ENCODE measurements around the gene RNF17. TPM values are rescaled to one million over a fixed set of nuclear protein-coding genes. Genes with fewer than 3 reads are reported as not detected.

The RNF17 gene
- total RNA-seq, 1 donor from 2014 or later, result not detected

DNA sequence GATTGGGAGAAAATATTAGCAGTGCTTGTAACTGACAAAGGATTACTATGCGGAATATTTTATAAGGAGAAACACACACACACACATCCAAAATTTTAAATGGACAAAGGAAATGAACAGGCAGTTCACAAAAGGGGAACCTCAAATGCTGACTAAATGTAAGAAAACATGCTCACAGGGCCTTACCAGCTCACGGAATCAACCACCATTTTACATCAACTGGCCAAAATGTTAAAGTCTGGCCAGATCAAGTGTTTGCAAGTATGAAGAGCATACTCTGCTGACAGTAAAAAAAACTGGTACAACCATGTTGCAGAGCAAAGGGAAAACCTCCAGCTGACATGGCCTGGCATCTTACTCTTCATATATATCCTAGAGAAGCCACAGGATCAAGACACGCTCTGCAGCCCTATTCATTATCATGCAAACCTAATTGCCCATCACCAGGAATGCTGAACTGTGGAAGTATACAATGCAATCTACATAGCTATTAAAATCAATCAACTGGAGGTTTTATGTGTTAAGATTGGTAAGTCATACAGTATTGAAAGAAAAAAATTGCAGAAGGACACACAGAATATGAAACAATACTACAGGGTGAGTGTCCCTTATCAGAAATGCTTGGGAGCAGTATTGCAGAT is 124.4 kb downstream of the RNF17 start:
- intact Hi-C loops (cut with DNase I), result no loop called here
- no peak for DNase-seq (ENCODE audit: low spot score)

DNA sequence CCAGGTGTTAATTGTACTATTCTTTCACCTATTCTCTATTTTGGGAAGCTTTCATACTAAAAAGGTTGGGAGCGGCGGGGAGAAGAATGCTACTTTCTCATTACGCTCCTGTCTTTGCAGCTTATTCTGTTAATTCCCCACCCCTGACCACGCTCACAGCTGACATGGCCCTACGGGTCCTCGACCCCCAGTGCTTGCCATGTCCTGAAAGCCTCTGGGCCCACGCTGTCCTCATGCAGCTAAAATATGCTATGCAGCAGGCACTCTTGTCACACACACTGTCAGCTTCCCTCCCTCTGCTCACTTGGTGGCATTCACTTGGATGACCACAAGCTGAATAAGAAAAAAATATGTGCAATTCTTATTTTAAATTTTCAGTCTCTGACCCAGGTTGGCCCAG is 126.3 kb downstream of the RNF17 start:
- intact Hi-C loops (cut with DNase I), result no loop called here
- DNase-seq (ENCODE audit: low spot score), result no peak

DNA sequence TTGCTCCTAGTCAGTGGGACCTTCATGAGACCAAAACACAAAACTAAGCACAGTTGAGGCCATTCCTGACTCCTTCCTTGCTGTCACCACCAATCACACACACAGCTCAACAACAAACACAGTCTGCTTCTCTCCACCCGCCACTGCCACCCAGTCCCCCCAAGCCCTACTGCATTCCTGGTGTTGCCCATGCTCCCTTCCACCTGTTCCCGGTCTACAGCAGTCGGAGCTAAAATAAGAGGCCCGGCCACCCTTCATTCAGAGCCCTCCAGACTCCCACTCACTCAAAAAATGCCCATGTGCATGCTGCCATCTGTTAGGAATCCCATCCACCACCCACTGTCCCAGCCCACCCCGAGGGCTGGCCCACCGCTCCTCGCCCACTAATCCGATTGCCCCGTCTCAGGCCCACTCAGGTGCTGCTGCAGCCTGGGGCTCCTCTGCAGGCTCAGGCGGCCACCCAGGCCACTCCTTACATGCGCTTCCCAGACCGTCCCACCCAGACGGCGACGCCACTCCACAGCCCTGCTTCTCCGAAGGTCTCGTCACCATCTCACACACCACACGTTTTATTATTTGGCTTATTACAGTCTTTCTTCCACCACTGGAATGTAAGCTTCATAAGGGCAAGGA is 127.6 kb downstream of the RNF17 start:
- DNase-seq (ENCODE audit: low spot score), result no peak
- intact Hi-C loops (cut with DNase I), result no loop called here

DNA sequence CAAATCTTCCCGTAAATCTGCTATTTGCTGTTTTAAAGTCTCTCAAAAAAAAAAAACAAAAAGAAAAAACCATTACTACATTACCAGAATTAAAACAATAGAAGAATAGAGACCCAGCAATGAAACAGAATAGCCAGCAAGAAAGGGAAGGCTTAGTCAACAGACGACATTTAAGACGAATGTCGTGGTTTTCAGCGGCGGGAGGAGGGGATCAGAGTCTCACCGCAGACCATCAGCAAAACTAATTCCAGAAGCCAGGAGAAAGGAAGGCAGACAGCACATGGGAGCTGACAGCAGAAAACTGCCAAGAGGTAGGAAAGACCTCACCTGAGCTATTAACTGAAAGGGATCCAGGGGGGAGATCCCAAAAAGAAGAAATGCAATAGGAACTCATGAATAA is 128.9 kb downstream of the RNF17 start:
- DNase-seq (ENCODE audit: low spot score), result no peak
- intact Hi-C loops (cut with DNase I), result no loop called here

DNA sequence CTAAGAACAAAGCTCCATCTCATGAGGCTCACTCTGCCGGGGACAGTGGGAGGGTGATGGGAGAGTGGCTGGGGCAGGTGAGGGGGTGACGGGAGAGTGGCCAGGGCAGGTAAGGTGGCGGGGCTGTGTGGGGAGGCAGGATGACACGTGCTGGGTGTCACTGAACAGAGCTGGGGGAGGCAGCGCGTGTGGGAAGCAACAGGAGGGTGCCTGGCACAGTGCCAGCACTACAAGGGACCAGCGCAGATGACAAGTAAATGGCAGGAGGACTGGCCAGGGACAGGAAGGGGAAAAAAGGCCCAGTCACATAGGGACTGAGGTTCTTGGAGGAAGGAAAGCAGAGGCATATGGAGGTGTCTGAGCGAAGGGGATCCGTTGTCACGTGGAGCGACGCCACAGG is 129.9 kb downstream of the RNF17 start:
- no peak for DNase-seq (ENCODE audit: low spot score)
- intact Hi-C loops (cut with DNase I), result no loop called here

DNA sequence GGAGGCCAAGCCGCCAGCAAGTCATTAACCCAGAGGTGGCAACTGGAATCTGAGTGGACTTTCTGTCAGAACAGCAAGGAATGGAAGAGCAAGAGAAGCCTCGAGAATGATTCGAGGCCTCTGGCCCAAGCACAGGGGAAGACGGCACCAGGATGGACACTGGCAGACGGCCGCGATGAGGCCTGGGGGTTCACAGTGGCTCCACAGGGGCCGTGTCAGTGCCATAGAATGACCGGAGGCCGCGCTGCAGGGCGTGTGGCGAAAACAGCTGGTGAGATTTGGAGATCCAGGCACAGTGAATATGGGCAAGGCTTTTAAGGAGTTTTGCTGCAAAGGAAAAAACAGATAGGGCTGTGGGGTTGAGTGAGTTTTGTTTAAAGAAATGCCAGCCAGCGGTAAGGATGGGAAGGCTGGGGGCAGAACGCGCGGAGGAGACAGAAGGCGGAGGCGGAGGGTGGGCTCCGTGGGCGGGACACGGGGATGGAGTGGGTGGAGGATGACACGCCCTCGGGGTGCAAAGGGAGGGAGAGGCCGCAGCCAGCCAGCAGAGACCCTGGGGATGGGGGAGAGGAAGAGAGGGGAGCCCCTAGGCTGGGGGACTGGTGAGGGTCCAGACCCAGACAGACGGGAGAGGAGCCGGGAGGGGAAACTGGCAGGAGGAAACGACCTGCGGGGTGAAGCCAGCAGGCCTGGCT is 130.5 kb downstream of the RNF17 start:
- DNase-seq (ENCODE audit: low spot score), result no peak
- intact Hi-C loops (cut with DNase I), result no loop called here

DNA sequence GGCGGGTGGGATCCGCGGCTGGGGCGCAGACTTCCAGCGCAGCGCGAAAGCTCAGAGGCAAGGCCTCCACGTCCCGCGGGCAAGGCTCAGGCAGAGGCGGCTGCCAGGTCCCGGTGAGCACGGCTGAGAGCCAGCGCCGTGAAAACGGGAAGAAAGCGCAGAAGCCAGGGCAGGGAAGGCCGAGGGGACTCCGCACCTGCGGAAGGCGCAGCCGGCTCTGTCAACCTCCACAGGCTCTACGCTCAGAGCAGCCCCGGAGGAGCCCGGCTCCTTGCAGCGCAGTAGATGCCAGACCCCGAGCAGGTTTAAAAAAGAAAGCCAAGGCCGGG is 131.0 kb downstream of the RNF17 start:
- DNase-seq (ENCODE audit: low spot score), result no peak
- intact Hi-C loops (cut with DNase I), result no loop called here

DNA sequence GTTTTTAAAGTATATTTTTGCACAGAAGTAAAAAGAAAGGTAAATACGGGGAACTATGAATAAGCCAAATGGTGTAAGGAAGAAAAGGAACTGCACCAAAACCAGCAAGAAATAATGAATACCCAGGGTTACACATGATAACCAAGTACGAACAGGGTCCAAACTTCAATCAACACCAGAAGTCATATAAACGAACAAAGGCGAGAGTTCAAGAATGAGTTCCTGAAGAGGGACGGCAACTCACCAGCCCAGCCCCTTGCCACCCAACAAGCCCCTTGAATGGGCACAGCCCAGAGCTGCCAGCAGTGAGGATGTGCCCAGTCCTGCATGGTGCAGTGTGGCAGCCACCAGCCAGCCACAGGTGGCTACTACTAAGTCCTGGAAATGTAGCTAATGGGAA is 132.1 kb downstream of the RNF17 start:
- no peak for DNase-seq (ENCODE audit: low spot score)
- intact Hi-C loops (cut with DNase I), result no loop called here

DNA sequence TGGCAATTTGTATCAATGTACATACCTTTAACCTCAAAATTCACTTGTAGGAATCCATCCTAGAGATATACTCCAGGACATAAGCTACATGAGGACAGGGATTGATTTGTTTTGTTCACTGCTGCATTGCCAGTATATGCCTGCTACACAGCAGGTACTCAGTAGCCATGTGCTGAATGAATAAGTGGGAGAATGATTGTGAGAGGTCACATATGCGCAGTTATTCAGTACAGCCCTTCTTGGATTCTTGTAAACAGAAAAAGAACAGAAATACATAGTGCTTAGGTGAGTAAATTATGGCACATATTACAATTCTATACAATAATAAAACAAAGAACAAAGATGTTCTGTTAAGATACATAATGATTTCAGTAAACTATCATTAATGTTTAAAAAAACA is 133.3 kb downstream of the RNF17 start:
- DNase-seq (ENCODE audit: low spot score), result no peak
- intact Hi-C loops (cut with DNase I), result no loop called here

DNA sequence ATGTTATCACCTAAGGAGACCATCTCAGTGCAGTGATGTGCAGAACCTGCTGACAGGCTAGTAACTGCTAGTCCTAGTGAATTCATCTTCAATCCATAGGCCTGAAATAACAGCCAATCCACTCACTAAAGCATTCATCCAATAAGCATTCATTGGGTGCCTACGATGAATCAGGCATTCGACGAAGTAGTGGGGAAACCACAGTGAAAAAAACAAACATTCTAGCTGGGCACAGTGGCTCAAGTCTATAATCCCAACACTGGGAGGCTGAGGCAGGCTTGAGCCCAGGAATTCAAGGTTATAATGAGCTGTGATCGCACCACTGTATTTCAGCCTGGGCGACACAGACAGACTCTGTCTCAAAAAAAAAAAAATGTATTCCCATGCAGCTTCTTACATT is 135.6 kb downstream of the RNF17 start:
- no peak for DNase-seq (ENCODE audit: low spot score)
- intact Hi-C loops (cut with DNase I), result no loop called here

DNA sequence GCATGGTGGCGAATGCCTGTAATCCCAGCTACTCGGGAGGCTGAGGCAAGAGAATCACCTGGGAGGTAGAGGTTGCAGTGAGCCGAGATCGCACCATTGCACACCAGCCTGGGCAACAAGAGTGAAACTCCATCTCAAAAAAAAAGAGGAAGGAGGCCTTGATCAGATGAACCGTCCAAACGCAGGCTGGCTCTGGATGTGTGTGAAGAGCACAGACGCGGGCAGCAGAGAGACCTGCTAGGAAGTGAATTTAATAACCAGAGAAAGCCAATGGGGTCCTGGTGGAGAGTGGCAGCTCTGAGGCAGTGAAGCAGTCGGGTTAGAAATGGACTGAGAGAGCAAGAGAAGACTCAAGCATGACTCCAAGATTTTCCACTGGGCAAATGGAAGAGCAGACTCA is 136.5 kb downstream of the RNF17 start:
- intact Hi-C loops (cut with DNase I), result no loop called here
- DNase-seq (ENCODE audit: low spot score), result no peak

DNA sequence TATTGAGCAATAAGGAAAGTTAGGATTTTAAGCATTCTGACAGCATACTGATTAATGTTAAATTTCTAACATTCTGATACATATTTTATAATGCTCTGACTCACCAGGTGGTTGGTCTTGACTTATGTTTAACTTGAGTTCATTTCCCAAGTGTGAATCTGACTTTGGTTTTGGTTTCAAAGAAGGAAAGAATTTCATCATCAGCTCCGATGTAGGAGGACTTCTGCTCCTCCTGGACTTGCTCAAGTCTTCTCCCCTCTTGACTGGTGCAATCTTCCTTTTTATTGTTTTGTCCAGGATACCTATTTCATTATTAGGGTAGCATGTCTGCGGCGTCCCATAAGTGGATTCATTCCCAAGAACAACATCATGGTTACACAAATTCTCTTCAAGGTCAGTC is 141.3 kb downstream of the RNF17 start:
- DNase-seq (ENCODE audit: low spot score), result no peak
- intact Hi-C loops (cut with DNase I), result no loop called here

DNA sequence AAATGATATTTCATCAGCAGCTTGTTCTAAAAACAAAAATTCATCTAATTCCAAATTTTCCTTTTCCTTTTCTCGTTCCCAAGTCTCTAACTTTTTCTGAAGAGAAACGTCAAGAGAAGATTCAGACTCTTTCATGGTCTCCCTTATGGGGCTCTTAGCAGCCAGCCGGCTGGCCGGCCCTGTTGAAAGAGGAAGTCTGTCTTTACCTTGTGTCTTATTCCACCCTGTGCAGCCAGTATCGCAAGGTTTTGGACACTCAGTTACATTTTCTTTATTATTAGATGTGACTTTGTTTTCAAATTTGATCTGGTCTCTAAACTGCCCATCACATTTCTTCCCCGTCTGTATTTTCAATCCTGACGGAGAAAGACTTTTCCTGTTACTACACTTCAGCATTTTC is 142.3 kb downstream of the RNF17 start:
- DNase-seq (ENCODE audit: low spot score), result no peak
- intact Hi-C loops (cut with DNase I), result no loop called here

DNA sequence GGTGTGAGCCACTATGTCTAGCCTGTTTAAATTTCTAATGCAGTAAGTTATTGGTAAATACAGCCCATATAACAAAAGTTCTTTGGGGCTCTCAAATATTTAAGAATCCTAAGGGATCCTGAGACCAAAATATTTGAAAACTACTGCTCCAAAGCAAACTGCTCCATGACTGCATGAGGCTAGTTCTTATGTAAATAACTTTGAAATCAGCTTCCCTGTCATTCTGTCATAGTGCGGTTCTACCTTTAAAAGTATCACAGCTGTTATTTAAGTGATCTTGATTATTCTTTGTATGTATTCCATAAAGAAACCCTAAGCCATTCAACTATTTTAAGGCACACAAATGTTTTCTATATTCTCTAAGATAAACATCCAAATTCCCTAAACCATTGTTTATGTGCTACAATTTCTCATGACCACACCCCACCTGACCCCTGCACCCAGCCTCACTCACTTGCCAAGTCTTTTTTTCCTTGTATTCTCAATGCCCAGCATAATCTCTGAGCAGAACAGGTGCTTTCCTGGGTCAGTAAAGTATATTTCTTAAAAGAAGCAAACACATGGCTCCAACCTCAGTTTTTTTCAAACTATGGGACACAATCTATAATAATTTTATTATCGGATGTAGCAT is 146.6 kb downstream of the RNF17 start:
- intact Hi-C loops (cut with DNase I), result no loop called here
- no peak for DNase-seq (ENCODE audit: low spot score)

DNA sequence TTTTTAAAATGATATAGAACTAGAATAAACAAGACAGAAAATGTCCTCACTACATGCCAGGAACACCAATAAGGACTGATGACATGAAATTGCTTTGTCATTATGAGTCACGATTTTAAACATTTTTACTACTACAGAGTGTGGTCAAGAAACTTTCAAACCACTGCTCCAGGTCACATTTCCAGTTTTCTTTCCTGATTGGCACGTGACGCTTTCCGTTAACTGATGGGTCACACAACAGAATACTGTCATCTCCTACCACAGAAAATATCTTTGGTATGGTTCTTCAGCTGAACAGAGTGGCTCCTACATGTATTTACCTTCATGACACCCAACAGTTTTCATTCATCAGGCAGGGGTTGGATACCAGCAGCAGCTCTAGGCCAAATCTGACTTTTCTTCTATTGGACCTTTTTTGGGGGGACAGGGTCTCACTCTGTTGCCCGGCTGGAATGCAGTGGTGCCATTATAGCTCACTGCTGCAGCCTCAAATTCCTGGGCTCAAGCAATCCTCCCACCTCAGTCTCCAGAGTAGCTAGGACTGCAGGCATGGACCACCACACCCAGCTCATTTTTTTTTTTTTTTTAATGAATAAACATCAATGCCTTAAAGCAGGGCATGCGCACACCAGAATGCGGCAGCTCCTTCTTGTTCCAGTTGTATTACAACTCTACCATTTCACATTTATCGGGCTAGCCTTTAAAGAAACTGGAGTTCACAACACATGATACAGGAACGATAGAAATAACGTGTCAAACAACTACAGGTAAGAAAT is 147.4 kb downstream of the RNF17 start:
- intact Hi-C loops (cut with DNase I), result no loop called here

DNA sequence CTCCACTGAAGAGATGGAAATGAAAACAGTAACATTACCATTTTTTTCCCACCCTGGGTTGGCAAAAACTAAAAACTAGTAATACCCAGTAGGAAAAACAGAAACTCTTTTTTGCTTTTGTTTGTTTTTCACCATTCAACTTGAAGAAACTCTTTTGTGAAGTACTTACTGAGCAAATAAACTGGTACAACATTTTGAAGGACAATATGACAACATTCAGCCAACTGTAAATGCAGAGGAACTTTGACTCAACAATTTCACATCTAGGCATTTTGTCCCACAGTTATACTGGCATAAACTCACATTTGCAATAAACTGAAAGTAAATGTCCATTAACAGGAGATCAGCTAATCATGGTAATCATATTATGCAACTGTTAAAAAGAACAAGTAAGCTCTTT is 152.5 kb downstream of the RNF17 start:
- intact Hi-C loops (cut with DNase I), result no loop called here
- DNase-seq (ENCODE audit: low spot score), result no peak

More for the DNA sequence above, 147.4 kb downstream of the RNF17 start:
- DNase-seq (ENCODE audit: low spot score), result no peak

DNA sequence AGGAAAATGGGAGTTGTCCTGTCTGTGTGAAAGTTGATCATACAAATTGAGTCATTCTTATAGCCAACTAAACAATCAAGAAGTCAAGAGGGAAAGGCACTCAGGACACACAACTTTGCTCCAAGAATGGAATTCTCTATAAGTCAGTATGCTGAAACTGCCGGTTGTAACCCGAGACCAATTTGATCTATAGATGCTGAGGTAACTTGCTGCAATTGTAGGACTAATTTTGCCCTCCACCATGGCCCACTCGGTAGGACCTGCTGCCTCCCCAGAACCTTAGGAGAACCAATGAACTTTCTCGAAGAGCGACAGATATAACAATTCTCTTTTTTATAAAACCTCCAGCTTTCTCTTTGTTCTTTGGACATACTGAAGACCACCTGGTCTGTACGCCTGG is 157.0 kb downstream of the RNF17 start:
- intact Hi-C loops (cut with DNase I), result no loop called here
- no peak for DNase-seq (ENCODE audit: low spot score)

DNA sequence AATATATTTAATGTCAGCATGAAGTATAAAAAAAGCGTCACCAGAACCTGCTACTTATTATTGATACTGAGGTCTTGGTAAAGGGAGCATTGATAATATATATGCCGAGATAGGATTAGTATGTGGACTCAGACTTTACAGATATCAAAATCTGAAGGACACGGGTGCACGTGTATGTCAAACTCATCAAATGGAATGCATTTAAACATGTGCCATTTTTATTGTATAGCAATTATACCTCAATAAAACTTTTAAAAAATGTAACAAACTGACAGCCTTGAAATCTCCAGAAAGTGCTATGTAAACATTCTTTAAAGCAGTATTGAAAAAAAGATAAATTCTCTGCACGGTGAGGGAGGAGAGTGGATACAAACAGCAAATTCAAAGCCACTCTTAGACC is 157.9 kb downstream of the RNF17 start:
- intact Hi-C loops (cut with DNase I), result no loop called here
- DNase-seq (ENCODE audit: low spot score), result no peak

DNA sequence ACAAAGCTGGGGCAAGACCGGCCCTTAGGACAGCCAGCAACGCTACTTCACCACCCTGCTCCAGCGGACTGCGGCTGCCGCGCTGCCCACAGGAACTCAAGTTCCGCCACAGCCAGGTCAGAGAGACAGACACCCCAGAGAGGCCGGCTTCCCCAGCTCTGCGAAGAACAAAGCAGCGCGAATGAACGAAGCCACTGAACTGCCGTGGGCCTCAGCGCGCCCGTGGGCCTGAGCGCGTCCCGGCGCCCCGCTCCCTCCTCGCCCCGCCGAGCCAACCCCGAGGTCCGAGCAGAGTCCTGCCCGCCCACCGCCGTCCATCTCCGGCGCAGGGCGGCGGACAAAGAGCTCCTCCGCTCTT is 158.4 kb downstream of the RNF17 start:
- no peak for DNase-seq (ENCODE audit: low spot score)
- intact Hi-C loops (cut with DNase I), result no loop called here

Data from cardiac septum (tissue), 1 donor.